ENCODE data around the gene MAPK1IP1L. TPM values are rescaled to one million over a fixed set of nuclear protein-coding genes. Genes with fewer than 3 reads are reported as not detected.

The MAPK1IP1L gene
- total RNA-seq, 5 donors from 2014 or later (not counting 1 experiment from before 2014, with no cell fraction given), result 68.7 to 153 (median 73.4) TPM

GRCh38 chr14:55071870-55072640, 20.6 kb downstream of the MAPK1IP1L start:
- Histone ChIP-seq H3K4me3 (ENCODE audit: control insufficient read depth in 1 of 2, extremely low read depth in 1 of 2, low read length in 1 of 2) (no peak overlapping the region), H3K27ac (ENCODE audit: low read length) (peak overlapping the region; percentile 64), H3K4me1 (ENCODE audit: control insufficient read depth in 1 of 2, extremely low read depth in 1 of 2, insufficient read depth in 2 of 2, low read length in 2 of 2) (peaks cover 6 to 15% of the 10 kb centered on the region in 2 experiments), H3K9me3 (no peaks in the 10 kb centered on the region), H3K27me3 (replicated peaks in 1 of 2; ENCODE audit: control insufficient read depth in 2 of 2, extremely low read depth in 1 of 2, insufficient read depth in 2 of 2, low read length in 1 of 2) (no peaks in the 10 kb centered on the region), H3K36me3 (ENCODE audit: control insufficient read depth in 2 of 2, extremely low read depth in 1 of 2, insufficient read depth in 1 of 2, low read length in 1 of 2) (no peaks in the 10 kb centered on the region)
- Mint-ChIP-seq H3K27me3 (no peaks in the 10 kb centered on the region), H3K9me3 (no peaks in the 10 kb centered on the region), H3K4me3 (peak overlapping the region; percentile 53 to 63 (median 59)), H3K27ac (peak overlapping the region; percentile 89 to 93), H3K4me1 (peaks cover 42 to 43% (median 43%) of the 10 kb centered on the region in 3 donors), H3K36me3 (peaks cover 6% of the 10 kb centered on the region)
- ATAC-seq (replicated peaks in 1 of 4), result peak; percentile 56 to 74 (median 68)
- peak in 4 of 35 experiments; percentile 9 to 54 (median 12) for DNase-seq
- CTCF ChIA-PET, result interaction anchor here (0.6 to 1.8 kb wide), 8 partner anchors 19 to 375 kb away, joined by 3 to 10 read pairs (median 3); partner anchors contain the start of genes FBXO34 (in 1 of the 2) and MAPK1IP1L (in 1 of the 2)
- WGBS (ENCODE audit: insufficient coverage), result 11% methylated on average over 4 of the region's 10 CpGs
- POLR2A ChIA-PET, result interaction anchor here (0.5 to 2.8 kb wide), 16 partner anchors 8 to 354 kb away, joined by 3 to 14 read pairs (median 5); partner anchors contain the start of genes MAPK1IP1L (in 1 of the 2), SOCS4 (in 1 of the 2) and WDHD1 (in 1 of the 2)

- Mint-ChIP-seq H3K9me3 (no peaks in the 10 kb centered on the region), H3K36me3 (no peaks in the 10 kb centered on the region), H3K4me1 (peaks cover 42 to 46% (median 43%) of the 10 kb centered on the region in 3 donors), H3K27me3 (no peaks in the 10 kb centered on the region), H3K4me3 (no peak overlapping the region), H3K27ac (no peak overlapping the region)
- no CpG with 5 or more reads among the region's 2 CpGs for WGBS (ENCODE audit: insufficient coverage)
- ATAC-seq (replicated peaks in 1 of 4) (no peak), DNase-seq (no peak)
- Histone ChIP-seq H3K4me1 (ENCODE audit: control insufficient read depth in 1 of 2, extremely low read depth in 1 of 2, insufficient read depth in 2 of 2, low read length in 2 of 2) (peaks cover 6 to 15% of the 10 kb centered on the region in 2 experiments), H3K9me3 (no peaks in the 10 kb centered on the region), H3K36me3 (ENCODE audit: control insufficient read depth in 2 of 2, extremely low read depth in 1 of 2, insufficient read depth in 1 of 2, low read length in 1 of 2) (no peaks in the 10 kb centered on the region), H3K27me3 (replicated peaks in 1 of 2; ENCODE audit: control insufficient read depth in 2 of 2, extremely low read depth in 1 of 2, insufficient read depth in 2 of 2, low read length in 1 of 2) (no peaks in the 10 kb centered on the region), H3K4me3 (ENCODE audit: control insufficient read depth in 1 of 2, extremely low read depth in 1 of 2, low read length in 1 of 2) (no peak overlapping the region), H3K27ac (ENCODE audit: low read length) (no peak overlapping the region)
- ChIA-PET CTCF (interaction anchor here in 1 of 2 donors (0.6 kb wide), 1 partner anchor 368 kb away, joined by 3 read pairs; no protein-coding TSS in a partner anchor), POLR2A (no interaction called here)
Observed at GRCh38 chr14:55073856-55074255, 22.4 kb downstream of the MAPK1IP1L start.

- Mint-ChIP-seq H3K4me1 (peaks cover 42 to 46% (median 43%) of the 10 kb centered on the region in 3 donors), H3K4me3 (peak overlapping the region; percentile 57 to 68 (median 62)), H3K27ac (peak overlapping the region in 1 of 2 donors; percentile 41), H3K9me3 (no peaks in the 10 kb centered on the region), H3K36me3 (no peaks in the 10 kb centered on the region), H3K27me3 (no peaks in the 10 kb centered on the region)
- WGBS (ENCODE audit: insufficient coverage), result 20% methylated on average over 3 of the region's 5 CpGs
- Histone ChIP-seq H3K9me3 (no peaks in the 10 kb centered on the region), H3K4me3 (ENCODE audit: control insufficient read depth in 1 of 2, extremely low read depth in 1 of 2, low read length in 1 of 2) (no peak overlapping the region), H3K27ac (ENCODE audit: low read length) (no peak overlapping the region), H3K27me3 (replicated peaks in 1 of 2; ENCODE audit: control insufficient read depth in 2 of 2, extremely low read depth in 1 of 2, insufficient read depth in 2 of 2, low read length in 1 of 2) (no peaks in the 10 kb centered on the region), H3K4me1 (ENCODE audit: control insufficient read depth in 1 of 2, extremely low read depth in 1 of 2, insufficient read depth in 2 of 2, low read length in 2 of 2) (peaks cover 6 to 15% of the 10 kb centered on the region in 2 experiments), H3K36me3 (ENCODE audit: control insufficient read depth in 2 of 2, extremely low read depth in 1 of 2, insufficient read depth in 1 of 2, low read length in 1 of 2) (no peaks in the 10 kb centered on the region)
- CTCF ChIA-PET, result no interaction called here
- DNase-seq (no peak), ATAC-seq (replicated peaks in 1 of 4) (peak in 1 of 4 experiments; percentile 31)
- POLR2A ChIA-PET, result no interaction called here
Observed at GRCh38 chr14:55074662-55075061, 23.2 kb downstream of the MAPK1IP1L start.

- H3K4me1 ChIP-seq (ENCODE audit: control insufficient read depth in 1 of 2, extremely low read depth in 1 of 2, insufficient read depth in 2 of 2, low read length in 2 of 2), result peaks cover 6 to 15% of the 10 kb centered on the region in 2 experiments
- DNase-seq (no peak), ATAC-seq (replicated peaks in 1 of 4) (no peak)
- H3K4me3 ChIP-seq (ENCODE audit: control insufficient read depth in 1 of 2, extremely low read depth in 1 of 2, low read length in 1 of 2), result no peak overlapping the region
- no peaks in the 10 kb centered on the region for H3K36me3 ChIP-seq (ENCODE audit: control insufficient read depth in 2 of 2, extremely low read depth in 1 of 2, insufficient read depth in 1 of 2, low read length in 1 of 2)
- no peaks in the 10 kb centered on the region for H3K9me3 Mint-ChIP-seq
- no peak overlapping the region for H3K4me3 Mint-ChIP-seq
- peaks cover 42 to 46% (median 43%) of the 10 kb centered on the region in 3 donors for H3K4me1 Mint-ChIP-seq
- no peak overlapping the region for H3K27ac Mint-ChIP-seq
- no peaks in the 10 kb centered on the region for H3K9me3 ChIP-seq
- H3K36me3 Mint-ChIP-seq, result no peaks in the 10 kb centered on the region
- H3K27me3 ChIP-seq (replicated peaks in 1 of 2; ENCODE audit: control insufficient read depth in 2 of 2, extremely low read depth in 1 of 2, insufficient read depth in 2 of 2, low read length in 1 of 2), result no peaks in the 10 kb centered on the region
- no peak overlapping the region for H3K27ac ChIP-seq (ENCODE audit: low read length)
- ChIA-PET CTCF (interaction anchor here in 1 of 2 donors (0.7 kb wide), 1 partner anchor 13 kb away, joined by 4 read pairs; no protein-coding TSS in a partner anchor), POLR2A (no interaction called here)
- H3K27me3 Mint-ChIP-seq, result no peaks in the 10 kb centered on the region
- 89% methylated on average over 3 of the region's 3 CpGs for WGBS (ENCODE audit: insufficient coverage)
Observed at GRCh38 chr14:55075628-55076175, 24.3 kb downstream of the MAPK1IP1L start.

- Histone ChIP-seq H3K9me3 (no peaks in the 10 kb centered on the region), H3K36me3 (ENCODE audit: control insufficient read depth in 2 of 2, extremely low read depth in 1 of 2, insufficient read depth in 1 of 2, low read length in 1 of 2) (no peaks in the 10 kb centered on the region), H3K27me3 (replicated peaks in 1 of 2; ENCODE audit: control insufficient read depth in 2 of 2, extremely low read depth in 1 of 2, insufficient read depth in 2 of 2, low read length in 1 of 2) (peaks cover 0 to 2% of the 10 kb centered on the region in 2 experiments), H3K27ac (ENCODE audit: low read length) (no peak overlapping the region), H3K4me1 (ENCODE audit: control insufficient read depth in 1 of 2, extremely low read depth in 1 of 2, insufficient read depth in 2 of 2, low read length in 2 of 2) (peaks cover under 1 to 8% of the 10 kb centered on the region in 2 experiments), H3K4me3 (ENCODE audit: control insufficient read depth in 1 of 2, extremely low read depth in 1 of 2, low read length in 1 of 2) (no peak overlapping the region)
- H3K4me3 Mint-ChIP-seq, result no peak overlapping the region
- ChIA-PET POLR2A (interaction anchor here (0.5 to 1.0 kb wide), 5 partner anchors 11 to 23 kb away, joined by 3 to 6 read pairs (median 3); no protein-coding TSS in a partner anchor), CTCF (interaction anchor here (0.6 to 1.1 kb wide), 6 partner anchors 12 to 514 kb away, joined by 3 to 11 read pairs (median 3); partner anchors contain the start of gene MAPK1IP1L (in 1 of the 2))
- no peaks in the 10 kb centered on the region for H3K9me3 Mint-ChIP-seq
- no peaks in the 10 kb centered on the region for H3K27me3 Mint-ChIP-seq
- ATAC-seq (replicated peaks in 1 of 4), result no peak
- DNase-seq, result peak in 1 of 35 experiments; percentile 10
- no peak overlapping the region for H3K27ac Mint-ChIP-seq
- peaks cover 24 to 32% (median 28%) of the 10 kb centered on the region in 3 donors for H3K4me1 Mint-ChIP-seq
- 82% methylated on average over 15 of the region's 17 CpGs for WGBS (ENCODE audit: insufficient coverage)
- H3K36me3 Mint-ChIP-seq, result no peaks in the 10 kb centered on the region
Observed at GRCh38 chr14:55077170-55078151, 26.0 kb downstream of the MAPK1IP1L start.

All from T-cell (primary cell).